NCI-H460 (cell line): ENCODE measurements around the gene GPR155. TPM values are rescaled to one million over a fixed set of nuclear protein-coding genes. Genes with fewer than 3 reads are reported as not detected.

ENCODE experiments used
- DNase-seq: peaks from one replicate; pipeline ENCODE4 v3.0.0-alpha.2; 2016; ENCODE audit warnings: low read depth; ENCODE audit errors: extremely low read depth
- total RNA-seq: library from RNA; depleted of rRNA; stranded (reverse); fragments of >200 nt; shearing (Covaris generic); gene quantifications from 2 replicates; pipeline ENCODE4 v1.2.3, GENCODE V29; 2014; rRNA removed

GPR155 gene
- total RNA-seq, 1 experiment from 2014 or later = 2.2 TPM

- DNase-seq = no peak
Measured at GRCh38 chr2:174383796-174384195, 103.0 kb downstream of the GPR155 start.

Other genes with a start within 250 kb of the GPR155 start
- gene OLA1, start 238.5 kb downstream of the GPR155 start, total RNA-seq = 152 and 198 TPM in 2 replicates
- not detected in 2 replicates for gene SP9, start 152.1 kb downstream of the GPR155 start, total RNA-seq
- 22.3 and 30.3 TPM in 2 replicates for gene SCRN3, start 91.3 kb downstream of the GPR155 start, total RNA-seq
- gene WIPF1, start 110.8 kb upstream of the GPR155 start, total RNA-seq = 2.3 and 3.2 TPM in 2 replicates